ENCODE results near the gene GABRD.
A peak's percentile ranks its signal among the peaks of the same experiment; 100 is the strongest.

GABRD gene

GRCh38 chr1:2039251-2039650 is 20.1 kb downstream of the GABRD start:
- no peak for DNase-seq (ENCODE audit: low spot score)

- DNase-seq (ENCODE audit: low spot score), result no peak
Observed at GRCh38 chr1:2041305-2041704, 22.2 kb downstream of the GABRD start.

GRCh38 chr1:2041887-2042286 is 22.7 kb downstream of the GABRD start:
- DNase-seq (ENCODE audit: low spot score), result no peak

GRCh38 chr1:2042830-2043773 is 24.0 kb downstream of the GABRD start:
- no peak for DNase-seq (ENCODE audit: low spot score)

GRCh38 chr1:2043886-2044285 is 24.7 kb downstream of the GABRD start:
- no peak for DNase-seq (ENCODE audit: low spot score)

- DNase-seq (ENCODE audit: low spot score), result peak; percentile 88
Observed at GRCh38 chr1:2044510-2045319, 25.6 kb downstream of the GABRD start.

- DNase-seq (ENCODE audit: low spot score), result no peak
Observed at GRCh38 chr1:2045468-2046173, 26.5 kb downstream of the GABRD start.

GRCh38 chr1:2046174-2046917 is 27.2 kb downstream of the GABRD start:
- peak; percentile 95 for DNase-seq (ENCODE audit: low spot score)

- no peak for DNase-seq (ENCODE audit: low spot score)
Observed at GRCh38 chr1:2046953-2047748, 28.0 kb downstream of the GABRD start.

- DNase-seq (ENCODE audit: low spot score), result no peak
Observed at GRCh38 chr1:2047749-2048729, 28.9 kb downstream of the GABRD start.

- no peak for DNase-seq (ENCODE audit: low spot score)
Observed at GRCh38 chr1:2049225-2049717, 30.1 kb downstream of the GABRD start.

- no peak for DNase-seq (ENCODE audit: low spot score)
Observed at GRCh38 chr1:2049718-2050431, 30.7 kb downstream of the GABRD start, which contains the start of gene PRKCZ. Gene PRKCZ, plus strand, starts transcription at chr1:2050411. Its CDS starts 220 bp downstream, at chr1:2050631.

- DNase-seq (ENCODE audit: low spot score), result no peak
Observed at GRCh38 chr1:2050461-2050792, 31.3 kb downstream of the GABRD start.

GRCh38 chr1:2050793-2051682 is 31.9 kb downstream of the GABRD start:
- DNase-seq (ENCODE audit: low spot score), result no peak

- DNase-seq (ENCODE audit: low spot score), result no peak
Observed at GRCh38 chr1:2052054-2052679, 33.0 kb downstream of the GABRD start.

- DNase-seq (ENCODE audit: low spot score), result no peak
Observed at GRCh38 chr1:2052756-2053155, 33.6 kb downstream of the GABRD start.

GRCh38 chr1:2053217-2053616 is 34.1 kb downstream of the GABRD start:
- no peak for DNase-seq (ENCODE audit: low spot score)
